GM12873 (cell line): ENCODE results near the gene ENGASE.

Experiments
- TF ChIP-seq, protein P1 (sequence below): IDR thresholded peaks from 2 replicates; pipeline ENCODE4 v1.5.1; 2012; ENCODE audit warnings: low read depth, mild to moderate bottlenecking, moderate library complexity, low read length, control low read depth; ENCODE audit not compliant: insufficient read depth; ENCODE audit errors: missing control alignments

The ENGASE gene

DNA sequence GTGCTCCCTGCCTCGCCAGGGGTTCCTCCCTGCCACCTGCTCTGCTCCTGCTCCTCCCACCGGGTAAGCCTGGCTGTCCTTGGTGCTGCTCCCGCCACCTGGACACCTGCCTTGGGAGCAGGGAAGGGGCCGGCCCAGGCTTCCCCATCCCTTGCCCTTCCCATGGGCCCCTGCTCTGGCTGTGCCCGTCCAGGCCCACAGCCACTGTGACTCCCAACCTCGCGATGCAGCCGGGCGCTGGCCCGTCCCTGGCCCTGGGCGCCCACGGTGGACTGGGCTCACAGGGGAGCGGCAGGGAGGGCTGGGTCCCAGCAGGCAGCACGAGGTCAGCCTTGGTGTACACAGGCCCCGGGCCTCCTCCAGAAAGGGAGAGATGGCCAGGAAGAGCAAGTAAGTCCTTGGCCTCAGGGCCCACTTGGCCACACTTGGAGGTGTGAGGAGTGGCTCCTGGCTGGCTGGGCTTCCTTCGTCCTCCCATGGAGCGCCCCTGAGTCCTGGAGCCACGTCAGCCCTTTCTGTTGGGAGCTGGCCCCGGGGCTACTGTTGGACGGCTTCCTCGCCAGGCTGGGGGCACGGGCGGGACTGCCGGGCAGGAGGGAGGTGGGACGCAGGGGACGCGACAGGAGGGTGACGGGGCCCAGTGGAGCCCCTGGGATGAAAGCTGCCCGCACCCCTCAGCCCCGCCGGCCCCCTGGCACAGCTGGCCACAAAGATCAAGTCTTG is 15.3 kb downstream of the ENGASE start:
- TF ChIP-seq, protein P1, sequence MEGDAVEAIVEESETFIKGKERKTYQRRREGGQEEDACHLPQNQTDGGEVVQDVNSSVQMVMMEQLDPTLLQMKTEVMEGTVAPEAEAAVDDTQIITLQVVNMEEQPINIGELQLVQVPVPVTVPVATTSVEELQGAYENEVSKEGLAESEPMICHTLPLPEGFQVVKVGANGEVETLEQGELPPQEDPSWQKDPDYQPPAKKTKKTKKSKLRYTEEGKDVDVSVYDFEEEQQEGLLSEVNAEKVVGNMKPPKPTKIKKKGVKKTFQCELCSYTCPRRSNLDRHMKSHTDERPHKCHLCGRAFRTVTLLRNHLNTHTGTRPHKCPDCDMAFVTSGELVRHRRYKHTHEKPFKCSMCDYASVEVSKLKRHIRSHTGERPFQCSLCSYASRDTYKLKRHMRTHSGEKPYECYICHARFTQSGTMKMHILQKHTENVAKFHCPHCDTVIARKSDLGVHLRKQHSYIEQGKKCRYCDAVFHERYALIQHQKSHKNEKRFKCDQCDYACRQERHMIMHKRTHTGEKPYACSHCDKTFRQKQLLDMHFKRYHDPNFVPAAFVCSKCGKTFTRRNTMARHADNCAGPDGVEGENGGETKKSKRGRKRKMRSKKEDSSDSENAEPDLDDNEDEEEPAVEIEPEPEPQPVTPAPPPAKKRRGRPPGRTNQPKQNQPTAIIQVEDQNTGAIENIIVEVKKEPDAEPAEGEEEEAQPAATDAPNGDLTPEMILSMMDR: no peak

DNA sequence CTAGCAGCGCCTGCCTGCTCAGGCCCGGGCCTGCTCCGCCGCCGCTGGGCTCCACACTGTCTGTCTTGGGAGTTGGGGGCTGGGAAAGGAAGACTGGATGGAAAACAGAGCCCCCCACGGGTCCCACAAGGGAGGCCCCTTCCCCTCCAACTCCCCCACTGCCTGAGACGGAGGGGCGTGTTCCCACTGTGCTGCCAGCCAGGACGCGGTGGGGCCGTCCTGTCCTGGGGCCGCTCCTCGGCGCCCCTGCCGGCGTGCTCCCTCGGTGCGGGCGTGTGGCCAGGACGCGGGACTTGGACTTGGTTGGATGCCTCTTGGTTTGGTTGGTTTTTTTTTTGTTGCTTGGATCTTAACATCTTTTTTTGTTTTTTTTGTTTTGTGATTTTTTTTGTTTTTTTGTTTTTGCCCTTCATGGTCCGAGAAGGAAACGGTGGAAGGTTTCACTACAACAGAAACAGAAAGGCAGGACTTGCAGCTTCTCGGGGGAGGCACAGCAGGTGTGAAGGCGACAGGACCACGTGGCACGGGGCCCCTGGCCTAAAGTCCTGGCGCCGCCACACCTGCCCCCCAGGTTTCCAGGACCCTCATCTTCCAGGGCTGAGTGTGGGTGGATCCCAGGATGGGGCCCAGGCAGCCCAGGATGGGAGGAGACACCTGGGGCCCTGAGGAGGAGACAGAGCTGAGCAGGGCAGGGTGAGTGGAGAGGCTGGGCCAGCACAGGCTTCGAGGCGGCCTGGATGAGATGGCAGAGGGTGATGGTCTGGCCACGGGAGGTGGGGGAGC is 16.0 kb downstream of the ENGASE start:
- TF ChIP-seq, protein P1: no peak

DNA sequence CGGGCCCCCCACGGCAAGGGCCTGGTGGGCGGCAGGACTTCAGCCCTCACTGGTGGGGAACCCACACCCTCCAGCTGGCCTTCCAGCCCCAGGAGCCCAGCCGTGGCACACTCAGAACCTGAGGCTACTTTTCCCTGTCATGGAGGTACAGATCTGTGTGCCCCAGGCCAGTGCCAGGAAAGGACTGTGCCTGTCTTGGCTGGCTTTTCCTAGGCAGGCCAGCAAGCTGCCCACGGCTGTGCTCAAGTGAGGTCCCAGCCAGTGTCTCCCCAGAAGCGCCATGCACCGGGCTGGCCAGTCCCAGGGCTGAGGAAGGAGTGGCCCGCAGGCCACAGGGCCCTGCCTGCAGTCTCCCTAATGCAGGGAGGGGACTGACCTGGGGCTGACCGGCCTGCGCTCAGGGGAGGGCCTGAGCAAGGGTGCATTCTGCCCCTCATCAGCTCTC is 16.6 kb downstream of the ENGASE start:
- TF ChIP-seq, protein P1: no peak

DNA sequence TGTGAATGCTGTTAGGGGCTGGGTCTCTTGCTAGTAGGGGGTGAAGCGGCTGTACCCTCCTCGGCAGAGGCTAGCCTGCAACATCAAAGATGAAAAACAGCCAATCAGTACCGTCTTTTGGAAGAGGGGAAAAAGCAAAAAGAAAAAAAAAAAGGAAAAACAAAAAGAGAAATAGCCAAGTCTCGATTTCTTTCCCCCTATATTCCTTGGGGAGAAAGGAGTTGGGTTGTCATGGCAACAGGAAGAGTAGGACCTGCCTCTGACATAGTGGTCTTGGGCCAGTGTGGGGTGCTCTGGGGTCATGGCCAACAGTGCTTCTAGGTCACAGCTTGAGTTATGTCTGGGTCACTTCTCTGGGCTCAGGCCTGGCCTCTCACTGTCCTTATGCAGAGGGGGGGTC is 17.9 kb downstream of the ENGASE start:
- TF ChIP-seq, protein P1: no peak

DNA sequence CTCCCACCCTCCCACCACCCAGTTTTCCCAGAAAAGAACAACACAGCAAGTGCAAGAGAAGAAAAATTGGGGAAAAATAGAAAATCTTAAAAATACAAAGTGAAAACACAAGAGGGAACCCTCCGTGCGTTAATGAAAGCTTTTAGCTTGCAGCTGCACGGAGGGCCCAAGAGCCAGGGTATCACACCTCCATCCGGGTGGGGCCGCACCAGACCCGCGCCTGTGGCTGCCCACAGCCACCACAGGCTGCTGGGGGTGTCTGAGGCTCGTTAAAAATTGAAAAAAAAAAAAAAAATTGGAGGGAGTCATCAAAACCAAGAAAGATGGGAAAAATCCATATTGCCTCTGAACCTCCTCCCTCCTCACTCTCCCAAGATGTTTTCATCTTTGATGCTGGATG is 18.6 kb downstream of the ENGASE start:
- TF ChIP-seq, protein P1: no peak

DNA sequence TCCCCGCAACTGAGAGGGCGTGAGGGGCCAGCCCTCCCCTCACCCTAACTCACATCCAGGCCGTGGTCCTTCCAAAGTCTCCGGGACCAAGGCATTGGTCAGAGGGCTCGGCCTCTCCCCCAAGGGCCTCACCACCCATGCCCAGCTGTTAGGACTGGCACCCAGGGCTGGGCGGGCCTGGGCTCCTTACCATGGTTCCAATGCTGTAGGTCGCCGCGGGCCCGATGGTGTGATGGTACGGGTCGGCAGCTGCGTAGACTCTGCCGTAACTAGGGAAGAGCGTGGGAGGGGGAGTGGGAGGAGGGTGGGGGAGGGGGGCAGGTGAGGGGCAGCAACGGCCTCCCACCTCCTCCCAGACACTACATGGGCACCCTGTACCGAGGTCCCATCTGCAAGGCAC is 19.6 kb downstream of the ENGASE start:
- TF ChIP-seq, protein P1: no peak

DNA sequence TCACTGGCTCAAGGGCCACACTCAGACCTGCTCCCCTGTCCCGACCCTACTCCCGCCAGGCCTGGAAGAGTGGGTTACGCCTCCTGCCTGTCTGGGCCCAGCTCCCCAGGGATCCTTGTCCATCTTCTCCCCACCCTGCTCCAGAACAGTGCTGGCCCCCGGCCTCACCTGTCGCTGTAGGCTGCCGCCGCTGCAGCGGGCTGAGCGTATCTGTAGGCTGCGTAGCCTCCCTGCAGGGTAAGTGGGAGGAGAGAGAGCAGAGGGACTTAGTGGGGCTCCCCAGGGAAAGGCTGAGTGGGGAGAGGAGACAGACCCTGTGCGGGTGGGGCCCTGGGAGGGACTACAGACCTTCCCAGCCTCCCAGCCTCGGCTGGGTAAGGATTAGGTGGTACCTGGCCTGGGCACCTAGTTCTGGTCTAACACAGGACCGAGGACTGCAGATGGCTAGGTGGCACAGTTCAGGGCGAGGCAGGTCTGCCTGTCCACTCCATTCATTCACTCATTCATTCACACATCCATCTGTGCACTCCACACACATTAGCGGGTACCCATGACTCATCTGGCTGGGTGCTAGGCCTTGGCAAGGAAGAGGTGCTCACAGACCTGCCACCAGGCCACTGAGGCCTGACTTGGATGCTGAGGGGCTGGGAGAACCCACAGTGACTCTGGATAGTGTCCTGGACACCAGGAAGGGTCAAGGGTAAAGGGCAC is 20.9 kb downstream of the ENGASE start:
- TF ChIP-seq, protein P1: no peak
